Neutrophil (primary cell): ENCODE data around the gene CAV1.

Experiments
- H3K27ac ChIP-seq: fragments of 200-600 bp; sonication (generic); 2 replicates; pipeline ENCODE4 v1.5.1; 2016; ENCODE audit warnings: mild to moderate bottlenecking, moderate library complexity
- H3K27me3 ChIP-seq: fragments of 200-600 bp; sonication (generic); 2 replicates; pipeline ENCODE4 v1.6.0; 2016; ENCODE audit warnings: mild to moderate bottlenecking
- H3K36me3 ChIP-seq: fragments of 200-600 bp; sonication (generic); 2 replicates; pipeline ENCODE4 v1.5.1; 2017
- H3K4me1 ChIP-seq, 2 experiments: fragments of 200-600 bp in 1 of 2; sonication (generic) in 1 of 2; 1 replicate in 1 of 2; 2 replicates in 1 of 2; pipeline versions ENCODE4 v1.5.1 to v1.6.1; 2013 to 2016; ENCODE audit warnings: low read depth in 1 of 2, low read length in 1 of 2, mild to moderate bottlenecking in 1 of 2, moderate library complexity in 1 of 2; ENCODE audit not compliant: control insufficient read depth in 1 of 2, insufficient read depth in 1 of 2
- H3K4me3 ChIP-seq, 2 experiments: fragments of 200-600 bp in 1 of 2; sonication (generic) in 1 of 2; 1 replicate in 1 of 2; 2 replicates in 1 of 2; pipeline ENCODE4 v1.5.1; 2013 to 2016; ENCODE audit warnings: low read depth in 1 of 2, low read length in 1 of 2, mild to moderate bottlenecking in 1 of 2, moderate library complexity in 1 of 2
- H3K9me3 ChIP-seq: fragments of 200-600 bp; sonication (generic); 2 replicates; pipeline ENCODE4 v1.5.1; 2016
- TF ChIP-seq, protein P1 (sequence below): fragments of 200-600 bp; sonication (generic); IDR thresholded peaks from 2 replicates; pipeline ENCODE4 v1.5.1; 2016; ENCODE audit warnings: antibody characterized with exemption

The CAV1 gene

DNA sequence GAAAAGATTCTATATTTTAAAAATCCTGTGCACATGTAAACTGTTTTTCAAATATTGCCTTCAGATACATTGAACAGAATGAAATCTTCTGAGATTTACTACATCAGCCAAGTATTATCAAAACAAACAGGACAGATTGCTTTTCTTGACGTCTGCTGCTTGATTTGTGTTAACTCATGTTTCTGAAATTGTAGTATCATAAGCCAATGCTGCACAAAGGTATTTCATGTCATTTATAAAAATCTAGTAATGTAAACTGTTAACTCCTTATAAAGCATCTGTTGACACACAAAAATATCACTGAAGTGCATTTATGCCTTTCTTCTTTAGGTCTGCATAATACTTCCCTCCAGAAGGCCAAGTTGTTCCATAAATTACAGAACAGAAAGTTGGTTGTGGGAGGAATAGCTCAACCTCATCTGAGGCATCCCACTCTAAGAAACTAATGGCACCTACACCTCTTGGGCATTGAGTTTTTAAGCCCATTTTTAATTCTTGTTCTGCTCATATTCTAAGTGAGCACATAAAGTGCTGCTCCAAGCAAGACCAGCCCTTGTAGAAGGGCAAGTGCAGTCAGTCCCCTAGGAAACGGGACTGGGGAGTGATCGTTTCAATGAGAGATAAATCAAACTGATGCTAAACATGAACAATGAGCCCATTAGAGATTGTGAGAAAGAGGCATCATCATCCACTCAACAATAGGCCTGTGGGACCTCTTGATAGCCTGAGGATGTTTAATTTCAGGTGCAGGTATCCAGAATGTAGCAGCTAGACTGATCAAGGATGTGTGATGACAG is 28.5 kb downstream of the CAV1 start:
- Histone ChIP-seq H3K4me3 (no peak overlapping the region), H3K27me3 (peaks cover 13% of the 10 kb centered on the region), H3K27ac (no peak overlapping the region), H3K36me3 (no peaks in the 10 kb centered on the region), H3K4me1 (no peaks in the 10 kb centered on the region), H3K9me3 (no peaks in the 10 kb centered on the region)
- TF ChIP-seq, protein P1, sequence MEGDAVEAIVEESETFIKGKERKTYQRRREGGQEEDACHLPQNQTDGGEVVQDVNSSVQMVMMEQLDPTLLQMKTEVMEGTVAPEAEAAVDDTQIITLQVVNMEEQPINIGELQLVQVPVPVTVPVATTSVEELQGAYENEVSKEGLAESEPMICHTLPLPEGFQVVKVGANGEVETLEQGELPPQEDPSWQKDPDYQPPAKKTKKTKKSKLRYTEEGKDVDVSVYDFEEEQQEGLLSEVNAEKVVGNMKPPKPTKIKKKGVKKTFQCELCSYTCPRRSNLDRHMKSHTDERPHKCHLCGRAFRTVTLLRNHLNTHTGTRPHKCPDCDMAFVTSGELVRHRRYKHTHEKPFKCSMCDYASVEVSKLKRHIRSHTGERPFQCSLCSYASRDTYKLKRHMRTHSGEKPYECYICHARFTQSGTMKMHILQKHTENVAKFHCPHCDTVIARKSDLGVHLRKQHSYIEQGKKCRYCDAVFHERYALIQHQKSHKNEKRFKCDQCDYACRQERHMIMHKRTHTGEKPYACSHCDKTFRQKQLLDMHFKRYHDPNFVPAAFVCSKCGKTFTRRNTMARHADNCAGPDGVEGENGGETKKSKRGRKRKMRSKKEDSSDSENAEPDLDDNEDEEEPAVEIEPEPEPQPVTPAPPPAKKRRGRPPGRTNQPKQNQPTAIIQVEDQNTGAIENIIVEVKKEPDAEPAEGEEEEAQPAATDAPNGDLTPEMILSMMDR = no peak

DNA sequence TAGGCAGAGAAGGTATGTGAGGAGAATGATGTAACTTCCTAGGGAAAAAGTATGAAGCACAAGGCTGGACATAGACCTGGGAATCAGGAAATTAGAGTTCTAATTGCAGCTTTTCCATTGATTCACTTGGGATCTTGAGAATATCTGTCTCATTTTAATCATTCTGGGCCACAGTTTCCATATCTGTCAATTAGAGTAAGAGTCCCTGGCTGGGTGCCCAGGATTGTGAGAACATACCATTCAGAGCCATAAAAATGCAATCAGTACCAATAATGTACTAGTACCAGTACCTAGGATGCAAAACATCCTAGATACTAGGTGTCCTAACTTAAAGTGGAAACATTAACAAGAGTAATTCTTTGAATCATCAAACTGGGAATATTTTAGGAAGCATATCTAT is 29.6 kb downstream of the CAV1 start:
- TF ChIP-seq, protein P1 = no peak

DNA sequence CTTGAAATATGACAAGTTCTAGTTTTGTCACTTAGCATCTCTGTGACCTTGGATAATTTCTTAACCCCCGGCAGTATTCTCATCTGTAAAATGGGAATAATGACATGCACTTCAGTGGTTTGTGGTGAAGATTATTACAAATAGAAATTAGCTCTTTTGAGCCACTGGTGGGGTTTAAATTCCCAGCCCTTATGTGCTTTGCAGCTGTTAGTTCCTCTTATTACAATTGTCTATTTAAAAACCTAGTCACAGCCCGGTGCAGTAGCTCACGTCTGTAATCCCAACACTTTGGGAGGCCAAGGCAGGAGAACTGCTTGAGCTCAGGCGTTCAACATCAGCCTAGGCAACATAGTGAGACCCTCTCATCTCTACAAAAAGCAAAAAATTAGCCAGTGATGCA is 30.1 kb downstream of the CAV1 start:
- Histone ChIP-seq H3K36me3 (no peaks in the 10 kb centered on the region), H3K4me1 (no peaks in the 10 kb centered on the region), H3K27ac (no peak overlapping the region), H3K27me3 (peaks cover 20% of the 10 kb centered on the region), H3K4me3 (no peak overlapping the region), H3K9me3 (no peaks in the 10 kb centered on the region)
- TF ChIP-seq, protein P1 = no peak

More for the DNA sequence above, 29.6 kb downstream of the CAV1 start:
- Histone ChIP-seq H3K36me3 (no peaks in the 10 kb centered on the region), H3K4me3 (no peak overlapping the region), H3K9me3 (no peaks in the 10 kb centered on the region), H3K27ac (no peak overlapping the region), H3K27me3 (peaks cover 20% of the 10 kb centered on the region), H3K4me1 (no peaks in the 10 kb centered on the region)

GRCh38 chr7:116557066-116557585 is 32.3 kb downstream of the CAV1 start:
- H3K9me3 ChIP-seq = no peaks in the 10 kb centered on the region
- H3K27me3 ChIP-seq = peaks cover 20% of the 10 kb centered on the region
- no peaks in the 10 kb centered on the region for H3K4me1 ChIP-seq
- no peak overlapping the region for H3K27ac ChIP-seq
- H3K4me3 ChIP-seq = no peak overlapping the region
- TF ChIP-seq, protein P1 = no peak
- H3K36me3 ChIP-seq = no peaks in the 10 kb centered on the region

DNA sequence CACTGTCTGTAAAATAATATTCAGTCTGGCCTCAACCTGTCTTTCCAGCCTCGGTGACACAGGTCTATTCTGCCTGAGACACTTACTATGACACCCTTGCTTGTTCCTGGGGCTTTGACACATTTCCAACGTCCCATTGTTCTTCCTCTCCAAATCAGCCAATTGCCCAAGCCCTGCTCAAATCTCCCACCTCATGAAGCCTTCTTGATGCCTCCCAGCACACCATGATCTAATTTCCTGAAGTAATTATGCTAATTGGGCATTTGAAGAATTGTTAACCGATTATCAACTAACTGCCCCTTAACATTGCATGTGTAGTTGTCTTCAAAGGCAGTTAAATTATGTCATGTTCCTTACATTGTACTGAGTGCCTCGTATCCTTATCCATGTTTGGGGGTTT is 33.1 kb downstream of the CAV1 start:
- no peak overlapping the region for H3K27ac ChIP-seq
- TF ChIP-seq, protein P1 = no peak
- H3K9me3 ChIP-seq = peaks cover 3% of the 10 kb centered on the region
- H3K4me1 ChIP-seq = no peaks in the 10 kb centered on the region
- H3K4me3 ChIP-seq = no peak overlapping the region
- H3K36me3 ChIP-seq = no peaks in the 10 kb centered on the region
- peaks cover 20% of the 10 kb centered on the region for H3K27me3 ChIP-seq
